ENCODE measurements around the gene PROSER2.
"Not testable (repeated sequence)": the region's sequence is repeated elsewhere in the genome, so short reads cannot be mapped to it uniquely, and the experiment has no call there.

PROSER2 gene

GRCh38 chr10:11886851-11887250 lies 63.7 kb downstream of the PROSER2 start:
- no peak for DNase-seq

- no peak for DNase-seq
These were observed 64.4 kb downstream of the PROSER2 start for GRCh38 chr10:11887381-11888227.

- DNase-seq, result not testable (repeated sequence)
These were observed 66.1 kb downstream of the PROSER2 start for GRCh38 chr10:11889263-11889662.

- DNase-seq, result no peak
These were observed 68.8 kb downstream of the PROSER2 start for GRCh38 chr10:11891776-11892486.

- DNase-seq, result no peak
These were observed 70.7 kb downstream of the PROSER2 start for GRCh38 chr10:11893749-11894278.

GRCh38 chr10:11894381-11895107 lies 71.4 kb downstream of the PROSER2 start:
- DNase-seq, result no peak

- DNase-seq, result no peak
These were observed 71.9 kb downstream of the PROSER2 start for GRCh38 chr10:11895108-11895466.

GRCh38 chr10:11895598-11895997 lies 72.4 kb downstream of the PROSER2 start:
- no peak for DNase-seq

GRCh38 chr10:11896549-11897200 lies 73.5 kb downstream of the PROSER2 start:
- no peak for DNase-seq

GRCh38 chr10:11898033-11898371 lies 74.8 kb downstream of the PROSER2 start:
- no peak for DNase-seq

GRCh38 chr10:11898372-11899066 lies 75.4 kb downstream of the PROSER2 start:
- DNase-seq, result no peak

- no peak for DNase-seq
These were observed 76.1 kb downstream of the PROSER2 start for GRCh38 chr10:11899067-11899876.

GRCh38 chr10:11901036-11901301 lies 77.8 kb downstream of the PROSER2 start:
- DNase-seq, result no peak

- DNase-seq, result no peak
These were observed 78.3 kb downstream of the PROSER2 start for GRCh38 chr10:11901454-11901832.

GRCh38 chr10:11901833-11902475 lies 78.8 kb downstream of the PROSER2 start:
- DNase-seq, result no peak

- DNase-seq, result no peak
These were observed 79.5 kb downstream of the PROSER2 start for GRCh38 chr10:11902646-11903045.

- no peak for DNase-seq
These were observed 83.6 kb downstream of the PROSER2 start for GRCh38 chr10:11906714-11907113.

- no peak for DNase-seq
These were observed 84.8 kb downstream of the PROSER2 start for GRCh38 chr10:11907914-11908313.

- no peak for DNase-seq
These were observed 85.4 kb downstream of the PROSER2 start for GRCh38 chr10:11908536-11908935.

GRCh38 chr10:11908991-11909390 lies 85.8 kb downstream of the PROSER2 start:
- DNase-seq, result no peak

GRCh38 chr10:11909618-11910017 lies 86.5 kb downstream of the PROSER2 start:
- DNase-seq, result no peak

Measured in HCEC 1CT (cell line).